HEK293 (cell line): Measurements from ENCODE around the gene SH3BP1.

Experiments
- CTCF ChIA-PET: fragments of 350-600 bp; formaldehyde crosslinking; extraction: SDS; loops from one replicate; lab custom pipeline; 2021; ENCODE audit warnings: antibody characterized with exemption; lab: Yijun Ruan, JAX
- POLR2A ChIA-PET: fragments of 300-600 bp; formaldehyde crosslinking; extraction: SDS; loops from one replicate; lab custom pipeline; 2020; ENCODE audit warnings: antibody characterized with exemption, inconsistent platforms; lab: Yijun Ruan, JAX
- H3K27ac ChIP-seq: fragments of 200-500 bp; sonication (Bioruptor generic); 2 replicates; pipeline ENCODE4 v1.5.1; 2014; ENCODE audit warnings: low read depth, low read length, control low read depth, inconsistent platforms; ENCODE audit errors: extremely low read depth
- H3K36me3 ChIP-seq, 2 experiments: fragments of 200-500 bp in 1 of 2; sonication (Bioruptor generic) in 1 of 2; 1 replicate in 1 of 2; 2 replicates in 1 of 2; pipeline ENCODE4 v1.5.1; 2014 to 2017; ENCODE audit warnings: inconsistent platforms in 2 of 2, low read length in 2 of 2; ENCODE audit not compliant: control insufficient read depth in 2 of 2, insufficient read depth in 1 of 2
- H3K4me1 ChIP-seq: fragments of 200-500 bp; sonication (Bioruptor generic); 2 replicates; pipeline ENCODE4 v1.5.1; 2014; ENCODE audit warnings: mild to moderate bottlenecking, low read length, inconsistent platforms; ENCODE audit not compliant: control insufficient read depth, insufficient read depth
- H3K4me3 ChIP-seq: 2 replicates; pipeline ENCODE4 v1.5.1; 2011; ENCODE audit warnings: low read depth, mild to moderate bottlenecking, control low read depth, low read length, moderate library complexity
- H3K9me3 ChIP-seq: fragments of 200-500 bp; sonication (Bioruptor generic); 2 replicates; pipeline ENCODE4 v1.5.1; 2014; ENCODE audit warnings: low read depth, low read length, inconsistent platforms; ENCODE audit not compliant: control insufficient read depth, insufficient read depth
- GLIS1 ChIP-seq: fragments of 450-650 bp; formaldehyde crosslinking; IDR thresholded peaks from 2 replicates; pipeline ENCODE4 v1.5.1; 2016; ENCODE audit warnings: missing biosample characterization, missing genetic modification characterization
- HOXC10 ChIP-seq: sonication (generic); formaldehyde crosslinking; IDR thresholded peaks from 2 replicates; pipeline ENCODE4 v1.8.1; 2023; ENCODE audit warnings: mild to moderate bottlenecking, missing genetic modification reagents
- HOXD13 ChIP-seq: sonication (generic); formaldehyde crosslinking; IDR thresholded peaks from 2 replicates; pipeline ENCODE4 v1.8.0; 2022; ENCODE audit warnings: missing genetic modification reagents, borderline replicate concordance
- KLF8 ChIP-seq: fragments of 450-650 bp; formaldehyde crosslinking; IDR thresholded peaks from 2 replicates; pipeline ENCODE4 v1.5.1; 2016; ENCODE audit warnings: missing biosample characterization, missing genetic modification characterization
- KLF9 ChIP-seq: fragments of 450-650 bp; formaldehyde crosslinking; IDR thresholded peaks from 2 replicates; pipeline ENCODE4 v1.5.1; 2016; ENCODE audit warnings: missing biosample characterization, missing genetic modification characterization, low read depth
- PATZ1 ChIP-seq: fragments of 450-650 bp; formaldehyde crosslinking; IDR thresholded peaks from 2 replicates; pipeline ENCODE4 v1.5.1; 2016; ENCODE audit warnings: missing biosample characterization, missing genetic modification characterization
- PRDM1 ChIP-seq: fragments of 450-650 bp; formaldehyde crosslinking; IDR thresholded peaks from 2 replicates; pipeline ENCODE4; 2016; ENCODE audit warnings: missing biosample characterization, missing genetic modification characterization
- SP7 ChIP-seq: fragments of 450-650 bp; formaldehyde crosslinking; IDR thresholded peaks from 2 replicates; pipeline ENCODE4 v1.5.1; 2016; ENCODE audit warnings: missing biosample characterization, missing genetic modification characterization
- TCF7L2 ChIP-seq: IDR thresholded peaks from 2 replicates; pipeline ENCODE4 v1.6.1; 2011; ENCODE audit warnings: low read depth, mild to moderate bottlenecking, inconsistent platforms, low read length, moderate library complexity, borderline replicate concordance
- YY1 ChIP-seq: fragments of 450-650 bp; formaldehyde crosslinking; IDR thresholded peaks from 2 replicates; pipeline ENCODE4 v1.5.1; 2018; ENCODE audit warnings: missing biosample characterization, missing genetic modification characterization
- ZBTB7A ChIP-seq: fragments of 450-650 bp; formaldehyde crosslinking; IDR thresholded peaks from 2 replicates; pipeline ENCODE4 v1.5.1; 2016; ENCODE audit warnings: low read depth, missing biosample characterization, missing genetic modification characterization
- ZNF132 ChIP-seq: fragments of 450-650 bp; formaldehyde crosslinking; IDR thresholded peaks from 2 replicates; pipeline ENCODE4 v1.5.1; 2017; ENCODE audit warnings: missing biosample characterization, missing genetic modification characterization, borderline replicate concordance
- ZNF157 ChIP-seq: fragments of 450-650 bp; formaldehyde crosslinking; IDR thresholded peaks from 2 replicates; pipeline ENCODE4 v1.5.1; 2016; ENCODE audit warnings: missing biosample characterization, missing genetic modification characterization
- ZNF175 ChIP-seq: fragments of 450-650 bp; formaldehyde crosslinking; IDR thresholded peaks from 2 replicates; pipeline ENCODE4 v1.5.1; 2016; ENCODE audit warnings: missing biosample characterization, missing genetic modification characterization
- ZNF23 ChIP-seq: fragments of 450-650 bp; formaldehyde crosslinking; IDR thresholded peaks from 2 replicates; pipeline ENCODE4 v1.5.1; 2016; ENCODE audit warnings: missing biosample characterization, missing genetic modification characterization, borderline replicate concordance
- ZNF266 ChIP-seq: fragments of 450-650 bp; formaldehyde crosslinking; IDR thresholded peaks from 2 replicates; pipeline ENCODE4 v1.5.1; 2016; ENCODE audit warnings: missing biosample characterization, missing genetic modification characterization, low read depth
- ZNF354C ChIP-seq: fragments of 450-650 bp; formaldehyde crosslinking; IDR thresholded peaks from 2 replicates; pipeline ENCODE4 v1.5.1; 2016; ENCODE audit warnings: missing biosample characterization, missing genetic modification characterization, low read depth, borderline replicate concordance
- ZNF366 ChIP-seq: fragments of 450-650 bp; formaldehyde crosslinking; conservative IDR thresholded peaks from 2 replicates; pipeline ENCODE4 v1.5.1; 2016; ENCODE audit warnings: missing biosample characterization, missing genetic modification characterization
- ZNF37A ChIP-seq: fragments of 450-650 bp; IDR thresholded peaks from 2 replicates; pipeline ENCODE4 v1.5.1; 2018; ENCODE audit warnings: missing biosample characterization, missing genetic modification characterization
- ZNF473 ChIP-seq: fragments of 450-650 bp; formaldehyde crosslinking; IDR thresholded peaks from 2 replicates; pipeline ENCODE4 v1.5.1; 2017; ENCODE audit warnings: missing biosample characterization, missing genetic modification characterization
- ZNF501 ChIP-seq: fragments of 450-650 bp; formaldehyde crosslinking; IDR thresholded peaks from 2 replicates; pipeline ENCODE4 v1.5.1; 2016; ENCODE audit warnings: missing biosample characterization, missing genetic modification characterization
- ZNF530 ChIP-seq: fragments of 450-650 bp; formaldehyde crosslinking; IDR thresholded peaks from 2 replicates; pipeline ENCODE4 v1.5.1; 2016; ENCODE audit warnings: low read depth, missing biosample characterization, missing genetic modification characterization
- ZNF548 ChIP-seq: fragments of 450-650 bp; formaldehyde crosslinking; IDR thresholded peaks from 2 replicates; pipeline ENCODE4 v1.5.1; 2016; ENCODE audit warnings: missing biosample characterization, missing genetic modification characterization
- ZNF624 ChIP-seq: fragments of 450-650 bp; formaldehyde crosslinking; IDR thresholded peaks from 2 replicates; pipeline ENCODE4 v1.5.1; 2017; ENCODE audit warnings: missing biosample characterization, missing genetic modification characterization
- ZNF626 ChIP-seq: fragments of 450-650 bp; sonication (Bioruptor Pico); formaldehyde crosslinking; IDR thresholded peaks from 2 replicates; pipeline ENCODE4 v1.5.1; 2018; ENCODE audit warnings: missing biosample characterization, missing genetic modification characterization, inconsistent platforms
- ZNF654 ChIP-seq: fragments of 450-650 bp; formaldehyde crosslinking; IDR thresholded peaks from 2 replicates; pipeline ENCODE4 v1.5.1; 2016; ENCODE audit warnings: low read depth, missing biosample characterization, missing genetic modification characterization
- ZNF664 ChIP-seq: fragments of 450-650 bp; formaldehyde crosslinking; IDR thresholded peaks from 2 replicates; pipeline ENCODE4 v1.5.1; 2016; ENCODE audit warnings: missing biosample characterization, missing genetic modification characterization
- ZNF76 ChIP-seq: fragments of 450-650 bp; formaldehyde crosslinking; IDR thresholded peaks from 2 replicates; pipeline ENCODE4; 2016; ENCODE audit warnings: low read depth, missing biosample characterization, missing genetic modification characterization, borderline replicate concordance
- ZNF791 ChIP-seq: fragments of 450-650 bp; formaldehyde crosslinking; IDR thresholded peaks from 2 replicates; pipeline ENCODE4 v1.5.1; 2016; ENCODE audit warnings: missing biosample characterization, missing genetic modification characterization
- ZSCAN16 ChIP-seq: fragments of 450-650 bp; formaldehyde crosslinking; IDR thresholded peaks from 2 replicates; pipeline ENCODE4 v1.5.1; 2016; ENCODE audit warnings: missing biosample characterization, missing genetic modification characterization
- TF ChIP-seq, protein P1 (sequence below): fragments of 450-650 bp; formaldehyde crosslinking; IDR thresholded peaks from 2 replicates; pipeline ENCODE4 v1.5.1; 2016; ENCODE audit warnings: missing biosample characterization, missing genetic modification characterization
- TF ChIP-seq, protein P2 (sequence below): fragments of 450-650 bp; formaldehyde crosslinking; IDR thresholded peaks from 2 replicates; pipeline ENCODE4 v1.5.1; 2017; ENCODE audit warnings: missing biosample characterization, missing genetic modification characterization
- TF ChIP-seq, protein P3 (sequence below): fragments of 450-650 bp; formaldehyde crosslinking; IDR thresholded peaks from 2 replicates; pipeline ENCODE4 v1.5.1; 2016; ENCODE audit warnings: missing biosample characterization, missing genetic modification characterization

Gene SH3BP1

DNA sequence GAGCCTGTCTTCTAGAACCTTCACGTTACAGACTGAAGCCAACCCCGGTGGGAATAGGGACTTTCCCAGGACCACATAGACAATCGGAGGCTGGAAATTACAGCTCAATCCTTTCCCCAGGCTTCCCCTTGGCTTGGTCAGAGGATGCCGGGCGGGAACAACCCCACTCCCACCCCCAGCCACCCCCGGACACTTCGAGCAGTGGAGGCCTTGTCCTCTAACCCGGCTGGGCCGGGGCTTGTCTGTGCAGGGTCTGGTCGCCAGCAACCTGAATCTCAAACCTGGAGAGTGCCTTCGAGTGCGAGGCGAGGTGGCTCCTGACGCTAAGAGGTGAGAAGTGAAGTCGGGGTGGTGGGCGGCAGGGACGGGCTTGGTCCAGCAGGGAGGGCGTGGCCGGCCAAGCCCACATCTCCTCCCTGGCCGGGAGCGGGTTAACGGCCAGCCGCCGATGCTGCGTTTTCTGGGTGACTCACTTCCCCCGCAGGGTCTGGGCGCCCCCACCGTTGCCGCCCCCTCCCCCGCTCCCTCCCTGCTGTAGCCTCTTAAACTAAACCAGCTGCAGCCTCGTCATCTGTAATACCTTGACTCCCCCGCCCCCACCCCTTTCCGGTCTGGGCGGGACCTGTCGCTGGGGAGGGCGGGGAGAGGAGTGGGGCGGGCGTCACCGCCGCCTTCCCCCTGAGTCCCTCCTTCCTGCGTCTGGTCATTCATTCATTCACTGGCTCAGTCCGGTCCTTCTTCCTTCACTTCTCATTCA lies 37.4 kb downstream of the SH3BP1 start:
- H3K36me3 ChIP-seq: no peaks in the 10 kb centered on the region
- peak overlapping the region; percentile 39 for H3K4me3 ChIP-seq
- ChIA-PET POLR2A (interaction anchor here (0.6 to 3.9 kb wide), 8 partner anchors 9 to 69 kb away, joined by 3 to 78 read pairs (median 6); partner anchors contain the start of genes GGA1 and PDXP), CTCF (interaction anchor here (0.6 to 15.8 kb wide), 3 partner anchors 39 to 1005 kb away, joined by 3 to 353 read pairs (median 3); partner anchors contain the start of gene SH3BP1)
- H3K9me3 ChIP-seq: no peaks in the 10 kb centered on the region
- peak overlapping the region; percentile 62 for H3K27ac ChIP-seq
- peaks cover 9% of the 10 kb centered on the region for H3K4me1 ChIP-seq
- TF ChIP-seq ZNF473 (tag by site-specific recombination) (no peak), PATZ1 (peak; percentile 97), HOXC10 (CRISPR knock-in tag) (no peak), ZNF76 (tag by site-specific recombination) (no peak), GLIS1 (tag by site-specific recombination) (peak; percentile 70; the same call in 1 of the 2 replicates), ZBTB7A (no peak), PRDM1 (tag by site-specific recombination) (0 out of 2 replicates have a peak, but pooled peaks have one; percentile 6), HOXD13 (CRISPR knock-in tag) (no peak), ZNF175 (tag by site-specific recombination) (no peak), TCF7L2 (no peak), ZNF501 (tag by site-specific recombination) (0 out of 2 replicates have a peak, but pooled peaks have one; percentile 32), KLF8 (tag by site-specific recombination) (peak; percentile 88), ZNF626 (tag by site-specific recombination) (no peak), ZNF791 (no peak), ZNF624 (tag by site-specific recombination) (no peak), ZNF530 (tag by site-specific recombination) (no peak), ZSCAN16 (no peak), ZNF266 (tag by site-specific recombination) (no peak), ZNF354C (tag by site-specific recombination) (no peak), ZNF132 (tag by site-specific recombination) (no peak), ZNF664 (tag by site-specific recombination) (0 out of 2 replicates have a peak, but pooled peaks have one; percentile 19), ZNF548 (tag by site-specific recombination) (no peak), ZNF23 (no peak), ZNF157 (no peak), KLF9 (tag by site-specific recombination) (peak; percentile 97), SP7 (peak; percentile 91), ZNF366 (tag by site-specific recombination) (peak; percentile 94), ZNF654 (no peak), ZNF37A (tag by site-specific recombination) (no peak), YY1 (tag by site-specific recombination) (no peak)
- TF ChIP-seq, protein P1, sequence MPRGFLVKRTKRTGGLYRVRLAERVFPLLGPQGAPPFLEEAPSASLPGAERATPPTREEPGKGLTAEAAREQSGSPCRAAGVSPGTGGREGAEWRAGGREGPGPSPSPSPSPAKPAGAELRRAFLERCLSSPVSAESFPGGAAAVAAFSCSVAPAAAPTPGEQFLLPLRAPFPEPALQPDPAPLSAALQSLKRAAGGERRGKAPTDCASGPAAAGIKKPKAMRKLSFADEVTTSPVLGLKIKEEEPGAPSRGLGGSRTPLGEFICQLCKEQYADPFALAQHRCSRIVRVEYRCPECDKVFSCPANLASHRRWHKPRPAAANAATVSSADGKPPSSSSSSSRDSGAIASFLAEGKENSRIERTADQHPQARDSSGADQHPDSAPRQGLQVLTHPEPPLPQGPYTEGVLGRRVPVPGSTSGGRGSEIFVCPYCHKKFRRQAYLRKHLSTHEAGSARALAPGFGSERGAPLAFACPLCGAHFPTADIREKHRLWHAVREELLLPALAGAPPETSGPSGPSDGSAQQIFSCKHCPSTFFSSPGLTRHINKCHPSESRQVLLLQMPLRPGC (tag by site-specific recombination): peak; percentile 58
- TF ChIP-seq, protein P2, sequence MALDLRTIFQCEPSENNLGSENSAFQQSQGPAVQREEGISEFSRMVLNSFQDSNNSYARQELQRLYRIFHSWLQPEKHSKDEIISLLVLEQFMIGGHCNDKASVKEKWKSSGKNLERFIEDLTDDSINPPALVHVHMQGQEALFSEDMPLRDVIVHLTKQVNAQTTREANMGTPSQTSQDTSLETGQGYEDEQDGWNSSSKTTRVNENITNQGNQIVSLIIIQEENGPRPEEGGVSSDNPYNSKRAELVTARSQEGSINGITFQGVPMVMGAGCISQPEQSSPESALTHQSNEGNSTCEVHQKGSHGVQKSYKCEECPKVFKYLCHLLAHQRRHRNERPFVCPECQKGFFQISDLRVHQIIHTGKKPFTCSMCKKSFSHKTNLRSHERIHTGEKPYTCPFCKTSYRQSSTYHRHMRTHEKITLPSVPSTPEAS (tag by site-specific recombination): no peak
- TF ChIP-seq, protein P3, sequence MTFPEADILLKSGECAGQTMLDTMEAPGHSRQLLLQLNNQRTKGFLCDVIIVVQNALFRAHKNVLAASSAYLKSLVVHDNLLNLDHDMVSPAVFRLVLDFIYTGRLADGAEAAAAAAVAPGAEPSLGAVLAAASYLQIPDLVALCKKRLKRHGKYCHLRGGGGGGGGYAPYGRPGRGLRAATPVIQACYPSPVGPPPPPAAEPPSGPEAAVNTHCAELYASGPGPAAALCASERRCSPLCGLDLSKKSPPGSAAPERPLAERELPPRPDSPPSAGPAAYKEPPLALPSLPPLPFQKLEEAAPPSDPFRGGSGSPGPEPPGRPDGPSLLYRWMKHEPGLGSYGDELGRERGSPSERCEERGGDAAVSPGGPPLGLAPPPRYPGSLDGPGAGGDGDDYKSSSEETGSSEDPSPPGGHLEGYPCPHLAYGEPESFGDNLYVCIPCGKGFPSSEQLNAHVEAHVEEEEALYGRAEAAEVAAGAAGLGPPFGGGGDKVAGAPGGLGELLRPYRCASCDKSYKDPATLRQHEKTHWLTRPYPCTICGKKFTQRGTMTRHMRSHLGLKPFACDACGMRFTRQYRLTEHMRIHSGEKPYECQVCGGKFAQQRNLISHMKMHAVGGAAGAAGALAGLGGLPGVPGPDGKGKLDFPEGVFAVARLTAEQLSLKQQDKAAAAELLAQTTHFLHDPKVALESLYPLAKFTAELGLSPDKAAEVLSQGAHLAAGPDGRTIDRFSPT (tag by site-specific recombination): peak; percentile 82
